HTERT RPE-1 (cell line): ENCODE measurements around the gene AURKAIP1.

Experiments
- in situ Hi-C: fragments of 300-500 bp; cut with MboI; formaldehyde crosslinking; loops from 4 replicates; pipeline ENCODE4 v1.14.3; 2020; ENCODE audit warnings: low sequenced_read_pairs

Gene AURKAIP1

GRCh38 chr1:1361982-1362423 is 13.0 kb downstream of the AURKAIP1 start:
- in situ Hi-C loops, result no loop called here

- in situ Hi-C loops, result no loop called here
These were observed 13.6 kb downstream of the AURKAIP1 start for GRCh38 chr1:1361233-1361981.

- in situ Hi-C loops, result no loop called here
These were observed 14.4 kb downstream of the AURKAIP1 start for GRCh38 chr1:1360506-1361169.

- in situ Hi-C loops, result no loop called here
These were observed 15.1 kb downstream of the AURKAIP1 start for GRCh38 chr1:1359664-1360468.

- in situ Hi-C loops, result no loop called here
These were observed 15.7 kb downstream of the AURKAIP1 start for GRCh38 chr1:1359308-1359663.

GRCh38 chr1:1358433-1359271 is 16.4 kb downstream of the AURKAIP1 start, which contains the start of gene MXRA8:
MXRA8 (minus strand) TSS chr1:1358555; CDS start chr1:1358504, 51 bp downstream.
- in situ Hi-C loops, result no loop called here

GRCh38 chr1:1357871-1358432 is 17.1 kb downstream of the AURKAIP1 start:
- in situ Hi-C loops, result no loop called here

- in situ Hi-C loops, result no loop called here
These were observed 18.1 kb downstream of the AURKAIP1 start for GRCh38 chr1:1356796-1357401.

- in situ Hi-C loops, result no loop called here
These were observed 18.7 kb downstream of the AURKAIP1 start for GRCh38 chr1:1356166-1356795.

- in situ Hi-C loops, result no loop called here
These were observed 19.6 kb downstream of the AURKAIP1 start for GRCh38 chr1:1355416-1355815.

- in situ Hi-C loops, result no loop called here
These were observed 20.4 kb downstream of the AURKAIP1 start for GRCh38 chr1:1354271-1355247.

GRCh38 chr1:1353389-1354151 is 21.4 kb downstream of the AURKAIP1 start:
- in situ Hi-C loops, result no loop called here

GRCh38 chr1:1352786-1353388 is 22.1 kb downstream of the AURKAIP1 start:
- in situ Hi-C loops, result no loop called here

- in situ Hi-C loops, result no loop called here
These were observed 23.2 kb downstream of the AURKAIP1 start for GRCh38 chr1:1351511-1352427.

GRCh38 chr1:1349256-1350012 is 25.6 kb downstream of the AURKAIP1 start, which contains the start of gene DVL1:
DVL1 (minus strand) TSS chr1:1349418; CDS start chr1:1349065, 353 bp downstream.
- in situ Hi-C loops, result no loop called here
